ENCODE data around the gene TTC34.
"Not testable (repeated sequence)": the region's sequence is repeated elsewhere in the genome, so short reads cannot be mapped to it uniquely, and the experiment has no call there.

TTC34 gene

GRCh38 chr1:2754597-2754996, 46.9 kb downstream of the TTC34 start:
- not testable (repeated sequence) for DNase-seq

GRCh38 chr1:2752503-2752902, 49.0 kb downstream of the TTC34 start:
- DNase-seq = not testable (repeated sequence)

- not testable (repeated sequence) for DNase-seq
Measured at GRCh38 chr1:2751866-2752265, 49.6 kb downstream of the TTC34 start.

GRCh38 chr1:2750766-2751730, 50.4 kb downstream of the TTC34 start:
- DNase-seq = not testable (repeated sequence)

- DNase-seq = not testable (repeated sequence)
Measured at GRCh38 chr1:2750041-2750680, 51.3 kb downstream of the TTC34 start.

- not testable (repeated sequence) for DNase-seq
Measured at GRCh38 chr1:2748626-2749025, 52.9 kb downstream of the TTC34 start.

GRCh38 chr1:2694796-2695195, 106.7 kb downstream of the TTC34 start:
- not testable (repeated sequence) for DNase-seq

DNA sequence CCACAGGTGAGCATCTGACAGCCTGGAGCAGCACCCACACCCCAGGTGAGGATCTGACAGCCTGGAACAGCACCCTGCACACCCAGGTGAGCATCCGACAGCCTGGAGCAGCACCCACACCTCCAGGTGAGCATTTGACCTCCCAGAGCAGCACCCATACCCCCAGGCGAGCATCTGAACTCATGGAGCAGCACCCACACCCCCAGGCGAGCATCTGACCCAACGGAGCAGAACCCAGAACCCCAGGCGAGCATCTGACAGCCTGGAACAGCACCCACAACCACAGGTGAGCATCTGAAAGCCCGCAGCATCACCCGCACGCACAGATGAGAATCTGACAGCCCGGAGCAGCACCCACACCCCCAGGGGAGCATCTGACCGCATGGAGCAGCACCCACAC, 111.3 kb downstream of the TTC34 start:
- not testable (repeated sequence) for DNase-seq

- not testable (repeated sequence) for DNase-seq
Measured at GRCh38 chr1:2688336-2688665, 113.2 kb downstream of the TTC34 start.

GRCh38 chr1:2687638-2688335, 113.7 kb downstream of the TTC34 start:
- DNase-seq = not testable (repeated sequence)

- DNase-seq = not testable (repeated sequence)
Measured at GRCh38 chr1:2687174-2687591, 114.3 kb downstream of the TTC34 start.

DNA sequence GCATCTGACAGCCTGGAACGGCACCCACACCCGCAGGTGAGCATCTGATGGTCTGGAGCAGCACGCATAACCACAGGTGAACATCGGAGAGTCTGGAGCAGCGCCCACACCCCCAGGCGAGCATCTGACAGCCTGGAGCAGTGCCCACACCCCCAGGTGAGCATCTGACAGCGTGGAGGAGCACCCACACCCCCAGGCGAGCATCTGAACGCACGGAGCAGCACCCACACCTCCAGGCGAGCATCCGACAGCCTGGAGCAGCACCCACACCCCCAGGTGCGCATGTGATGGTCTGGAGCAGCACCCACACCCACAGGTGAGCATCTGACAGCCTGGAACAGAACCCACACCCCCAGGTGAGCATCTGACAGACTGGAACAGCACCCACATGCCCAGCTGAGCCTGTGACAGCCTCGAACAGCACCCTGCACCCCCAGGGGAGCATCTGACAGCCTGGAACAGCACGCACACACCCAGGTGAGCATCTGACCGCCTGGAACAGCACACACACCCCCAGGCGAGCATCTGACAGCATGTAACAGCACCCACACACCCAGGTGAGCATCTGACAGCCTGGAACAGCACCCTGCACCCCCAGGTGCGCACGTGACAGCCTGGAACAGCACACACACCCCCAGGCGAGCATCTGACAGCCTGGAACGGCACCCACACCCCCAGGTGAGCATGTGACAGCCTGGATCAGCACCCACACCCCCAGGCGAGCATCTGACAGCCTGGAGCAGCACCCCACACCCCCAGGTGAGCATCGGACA, 115.2 kb downstream of the TTC34 start:
- DNase-seq = not testable (repeated sequence)

- not testable (repeated sequence) for DNase-seq
Measured at GRCh38 chr1:2685671-2686070, 115.8 kb downstream of the TTC34 start.

DNA sequence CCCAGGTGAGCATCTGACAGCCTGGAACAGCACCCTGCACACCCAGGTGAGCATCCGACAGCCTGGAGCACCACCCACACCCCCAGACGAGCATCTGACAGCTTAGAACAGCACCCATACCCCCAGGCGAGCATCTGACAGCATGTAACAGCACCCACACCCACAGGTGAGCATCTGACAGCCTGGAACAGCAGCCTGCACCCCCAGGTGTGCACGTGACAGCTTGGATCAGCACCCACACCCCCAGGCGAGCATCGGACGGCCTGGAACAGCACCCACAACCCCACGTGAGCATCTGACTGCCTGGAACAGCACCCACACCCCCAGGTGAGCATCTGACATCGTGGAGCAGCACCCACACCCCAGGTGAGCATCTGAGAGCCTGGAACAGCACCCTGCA, 116.6 kb downstream of the TTC34 start:
- DNase-seq = not testable (repeated sequence)

- not testable (repeated sequence) for DNase-seq
Measured at GRCh38 chr1:2684000-2684399, 117.5 kb downstream of the TTC34 start.

- not testable (repeated sequence) for DNase-seq
Measured at GRCh38 chr1:2683321-2683741, 118.2 kb downstream of the TTC34 start.

DNA sequence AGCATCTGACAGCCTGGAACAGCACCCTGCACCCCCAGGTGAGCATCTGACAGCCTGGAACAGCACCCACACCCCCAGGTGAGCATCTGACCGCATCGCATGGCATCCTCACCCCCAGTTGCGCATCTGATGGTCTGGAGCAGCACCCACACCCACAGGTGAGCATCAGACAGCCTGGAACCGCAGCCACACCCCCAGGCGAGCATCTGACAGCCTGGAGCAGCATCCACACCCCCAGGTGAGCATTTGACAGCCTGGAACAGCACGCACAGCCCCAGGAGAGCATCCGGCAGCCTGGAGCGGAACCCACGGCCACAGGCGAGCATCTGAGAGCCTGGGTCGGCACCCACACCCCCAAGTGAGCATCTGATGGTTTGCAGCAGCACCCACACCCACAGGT, 118.6 kb downstream of the TTC34 start:
- DNase-seq = not testable (repeated sequence)

DNA sequence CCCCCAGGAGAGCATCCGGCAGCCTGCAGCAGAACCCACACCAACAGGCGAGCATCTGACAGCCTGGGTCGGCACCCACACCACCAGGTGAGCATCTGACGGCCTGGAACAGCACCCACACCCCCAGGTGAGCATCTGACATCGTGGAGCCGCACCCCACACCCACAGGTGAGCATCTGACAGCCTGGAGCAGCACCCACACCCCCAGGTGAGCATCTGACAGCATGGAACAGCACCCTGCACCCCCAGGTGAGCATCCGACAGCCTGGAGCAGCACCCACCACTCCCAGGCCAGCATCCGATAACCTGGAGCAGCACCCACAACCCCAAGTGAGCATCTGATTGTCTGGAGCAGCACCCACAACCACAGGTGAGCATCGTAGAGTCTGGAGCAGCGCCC, 124.8 kb downstream of the TTC34 start:
- not testable (repeated sequence) for DNase-seq

GRCh38 chr1:2671656-2672055, 129.8 kb downstream of the TTC34 start:
- DNase-seq = not testable (repeated sequence)

DNA sequence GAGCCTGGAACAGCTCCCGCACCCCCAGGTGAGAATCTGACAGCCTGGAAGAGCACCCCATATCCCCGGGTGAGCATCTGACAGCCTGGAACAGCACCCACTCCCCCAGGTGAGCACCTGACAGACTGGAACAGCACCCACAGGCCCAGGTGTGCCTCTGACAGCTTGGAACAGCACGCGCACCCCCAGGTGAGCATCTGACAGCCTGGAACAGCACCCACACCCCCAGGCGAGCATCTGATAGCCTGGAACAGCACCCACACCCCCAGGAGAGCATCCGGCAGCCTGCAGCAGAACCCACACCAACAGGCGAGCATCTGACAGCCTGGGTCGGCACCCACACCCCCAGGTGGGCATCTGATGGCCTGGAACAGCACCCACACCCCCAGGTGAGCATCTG, 141.7 kb downstream of the TTC34 start:
- not testable (repeated sequence) for DNase-seq

DNA sequence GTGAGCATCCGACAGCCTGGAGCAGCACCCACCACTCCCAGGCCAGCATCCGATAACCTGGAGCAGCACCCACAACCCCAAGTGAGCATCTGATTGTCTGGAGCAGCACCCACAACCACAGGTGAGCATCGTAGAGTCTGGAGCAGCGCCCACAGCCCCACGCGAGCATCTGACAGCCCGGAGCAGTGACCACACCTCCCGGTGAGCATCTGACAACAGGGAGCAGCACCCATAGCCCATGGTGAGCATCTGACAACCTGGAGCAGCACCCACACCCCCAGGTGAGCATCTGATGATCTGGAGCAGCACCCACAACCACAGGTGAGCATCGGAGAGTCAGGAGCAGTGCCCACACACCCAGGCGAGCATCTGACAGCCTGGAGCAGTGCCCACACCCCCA, 143.6 kb downstream of the TTC34 start:
- DNase-seq = not testable (repeated sequence)

DNA sequence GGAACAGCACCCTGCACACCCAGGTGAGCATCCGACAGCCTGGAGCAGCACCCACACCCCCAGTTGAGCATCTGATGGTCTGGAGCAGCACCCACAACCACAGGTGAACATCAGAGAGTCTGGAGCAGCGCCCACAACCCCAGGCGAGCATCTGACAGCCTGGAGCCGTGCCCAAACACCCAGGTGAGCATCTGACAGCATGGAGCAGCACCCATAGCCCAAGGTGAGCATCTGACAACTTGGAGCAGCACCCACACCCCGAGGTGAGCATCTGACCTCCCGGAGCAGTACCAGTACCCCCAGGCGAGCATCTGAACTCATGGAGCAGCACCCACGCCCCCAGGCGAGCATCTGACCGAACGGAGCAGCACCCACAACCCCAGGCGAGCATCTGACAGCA, 144.4 kb downstream of the TTC34 start:
- not testable (repeated sequence) for DNase-seq
